NCI-H748 (cell line): ENCODE results near the gene ANKRD11.
A peak's percentile ranks its signal among the peaks of the same experiment; 100 is the strongest.
"Not testable (repeated sequence)": the region's sequence is repeated elsewhere in the genome, so short reads cannot be mapped to it uniquely, and the experiment has no call there.

Experiments
- DNase-seq: peaks from one replicate; lab custom pipeline; 2025; ENCODE audit not compliant: unreplicated experiment; lab: John Stamatoyannopoulos, UW

The ANKRD11 gene

DNA sequence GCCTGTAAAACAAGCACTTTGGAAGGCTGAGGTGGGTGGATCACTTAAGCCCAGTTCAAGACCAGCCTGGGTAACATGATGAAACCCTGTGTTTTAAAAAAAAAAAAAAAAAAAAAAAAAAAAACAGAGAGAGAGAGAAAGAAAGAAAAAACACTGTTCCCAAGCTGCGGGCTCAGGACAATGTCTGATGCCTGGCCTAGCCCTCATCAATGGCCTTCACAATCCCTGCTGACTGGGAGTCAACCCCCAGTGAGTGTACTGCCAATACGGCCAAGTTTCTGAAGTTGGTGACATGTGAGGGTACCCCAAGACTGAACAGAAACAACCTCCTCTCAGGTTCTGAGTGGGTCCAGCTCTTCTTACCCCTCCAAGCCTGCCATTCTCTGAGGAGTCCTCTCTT lies 156.3 kb downstream of the ANKRD11 start:
- DNase-seq: no peak

DNA sequence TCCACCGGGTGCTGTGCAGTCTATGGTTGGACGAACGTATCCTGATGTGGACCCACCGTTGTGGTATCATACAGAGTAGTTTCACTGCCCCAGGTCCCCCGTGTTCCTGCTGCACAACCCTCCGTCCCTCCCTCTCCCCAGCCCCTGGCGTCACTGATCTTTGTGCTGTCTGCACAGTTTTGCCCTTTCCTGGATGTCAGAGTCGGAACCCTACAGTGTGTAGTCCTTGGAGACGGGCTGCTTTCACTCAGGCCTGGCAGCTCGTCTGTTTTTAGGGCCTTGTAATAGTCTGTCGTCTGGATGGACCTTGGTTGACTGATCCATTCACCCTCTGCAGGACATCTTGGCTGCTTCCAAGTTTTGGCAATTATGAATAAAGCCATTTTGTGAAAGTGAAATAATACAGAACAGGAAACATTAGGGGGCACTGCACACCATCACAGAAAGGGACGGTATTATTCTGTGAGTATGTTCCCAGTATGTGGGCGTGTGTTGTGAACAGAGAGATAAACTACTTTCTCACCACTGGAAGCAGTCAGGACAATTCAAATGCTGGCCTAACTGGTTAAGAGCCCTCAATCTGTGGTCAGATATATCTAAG lies 156.9 kb downstream of the ANKRD11 start:
- DNase-seq: peak; percentile 16

DNA sequence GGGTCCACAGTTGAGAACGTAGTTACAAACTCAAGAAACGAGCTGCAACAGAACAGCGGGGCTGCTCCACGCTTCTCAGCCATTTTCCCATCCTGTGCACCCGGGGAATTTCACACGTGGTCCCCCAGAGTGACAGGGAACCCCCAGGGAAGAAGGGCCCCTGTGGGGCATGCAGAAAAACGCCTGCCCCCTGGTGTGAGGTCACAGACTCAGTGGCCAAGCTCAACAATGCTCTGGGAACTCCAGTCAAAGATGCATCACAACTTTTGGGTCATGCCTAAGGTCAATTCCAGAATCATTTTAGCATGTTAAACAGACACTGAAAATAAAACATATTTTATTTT lies 157.5 kb downstream of the ANKRD11 start:
- DNase-seq: no peak

DNA sequence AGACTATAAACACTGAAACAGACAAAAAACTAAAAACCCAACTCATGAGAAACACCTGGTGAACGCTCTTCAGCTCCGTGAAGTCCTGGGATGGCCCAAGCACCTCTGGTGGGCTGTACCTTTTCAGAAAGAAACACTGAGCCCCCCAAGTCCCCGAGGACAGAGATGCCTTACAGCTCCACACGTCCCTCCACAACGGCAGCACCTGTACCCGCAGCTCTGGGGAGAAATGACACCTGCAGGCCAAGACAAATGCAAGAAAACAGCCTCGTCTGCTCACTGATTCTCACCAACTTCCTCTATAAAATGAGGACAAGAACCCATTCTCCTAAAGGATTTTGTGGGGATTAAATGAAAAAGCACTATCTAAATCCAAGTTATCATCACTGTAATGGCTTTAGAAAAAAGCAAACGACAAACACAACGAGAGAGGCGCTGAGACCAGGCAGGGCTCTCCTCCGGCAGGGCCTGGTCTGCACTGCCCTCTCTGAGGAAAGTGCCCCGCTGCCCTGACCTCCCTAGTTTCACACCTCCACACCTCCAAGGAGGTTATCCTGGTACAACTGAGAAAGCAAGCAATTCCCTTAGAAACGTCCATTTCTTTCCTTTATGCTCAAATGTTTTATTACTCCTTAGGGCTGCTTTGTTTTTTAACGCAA lies 158.0 kb downstream of the ANKRD11 start:
- DNase-seq: no peak

DNA sequence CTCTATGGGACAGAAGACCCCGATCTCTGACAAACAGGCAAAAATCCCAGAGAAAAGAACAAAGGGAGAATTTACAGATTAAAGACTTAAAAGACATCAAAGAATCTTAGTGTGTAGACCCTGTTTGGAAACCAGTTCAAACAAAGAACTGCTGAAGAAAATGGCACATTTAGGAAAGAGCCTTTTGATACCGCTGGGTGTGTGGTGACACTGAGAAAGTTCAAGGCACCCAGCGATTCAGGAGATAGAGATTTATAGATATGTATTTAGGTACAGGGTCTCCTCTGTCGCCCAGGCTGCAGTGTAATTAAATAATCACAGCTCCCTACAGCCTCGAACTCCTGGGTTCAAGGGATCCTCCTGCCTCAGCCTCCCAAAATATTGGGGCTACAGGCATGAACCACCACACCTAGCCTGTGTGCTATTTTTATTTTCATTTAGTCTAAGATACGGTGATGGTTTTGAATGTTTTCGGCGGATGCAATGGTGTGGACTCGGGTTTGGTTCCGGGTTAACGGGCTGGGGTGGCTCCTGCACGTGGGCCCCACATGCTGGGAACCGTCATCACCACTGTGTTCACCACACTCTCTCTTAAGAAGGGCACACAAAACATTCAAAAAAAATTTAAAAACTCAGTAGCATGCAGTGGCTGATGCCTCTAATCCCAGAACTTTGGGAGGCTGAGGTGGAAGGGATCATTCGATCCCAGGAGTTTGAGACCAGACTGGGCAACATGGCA lies 158.8 kb downstream of the ANKRD11 start:
- no peak for DNase-seq

DNA sequence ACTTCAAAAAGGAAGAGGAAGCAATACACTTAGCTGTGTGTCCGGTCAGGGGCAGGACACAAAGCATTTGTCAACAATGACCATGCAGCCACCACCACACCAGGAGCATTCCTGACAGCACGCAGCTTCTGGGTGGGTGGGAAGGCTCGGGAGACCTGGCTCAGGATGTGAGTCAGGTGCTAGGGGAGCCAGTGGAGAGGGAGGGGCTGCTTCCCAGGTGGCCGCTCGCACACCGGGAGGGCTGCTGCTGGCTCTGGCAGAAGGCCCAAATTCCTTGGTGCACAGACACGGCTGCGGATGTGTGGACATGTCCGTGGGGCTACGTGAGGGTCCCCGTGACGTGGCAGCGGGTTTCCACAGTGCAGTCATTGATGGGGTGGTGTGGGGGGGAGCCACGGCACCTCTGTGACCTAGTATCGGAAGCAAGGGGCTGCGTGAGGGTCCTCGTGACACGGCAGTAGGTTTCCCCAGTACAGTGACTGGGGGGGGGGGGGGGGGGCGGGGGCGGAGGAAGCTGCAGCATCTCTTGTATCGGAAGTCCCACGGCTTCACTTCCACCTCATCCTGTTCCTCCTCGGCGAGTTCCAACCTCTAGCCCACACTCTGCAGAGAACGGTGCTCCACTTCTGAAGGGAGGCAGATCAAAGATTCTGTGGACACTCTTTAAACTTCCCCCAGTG lies 160.0 kb downstream of the ANKRD11 start:
- no peak for DNase-seq

DNA sequence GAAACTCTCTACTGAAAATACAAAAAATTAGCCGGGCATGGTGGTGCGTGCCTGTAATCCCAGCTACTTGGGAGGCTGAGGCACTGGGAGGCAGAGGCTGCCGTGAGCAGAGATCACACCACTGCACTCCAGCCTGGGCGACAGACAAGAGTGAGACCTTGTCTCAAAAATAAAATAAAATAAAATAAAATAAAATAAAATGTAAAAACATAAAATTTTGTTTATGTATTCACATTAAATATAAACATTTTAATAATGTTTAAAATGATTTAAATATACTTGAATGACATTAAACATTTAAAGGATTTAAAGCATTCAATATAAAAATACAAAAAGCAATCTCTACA lies 160.6 kb downstream of the ANKRD11 start:
- not testable (repeated sequence) for DNase-seq

DNA sequence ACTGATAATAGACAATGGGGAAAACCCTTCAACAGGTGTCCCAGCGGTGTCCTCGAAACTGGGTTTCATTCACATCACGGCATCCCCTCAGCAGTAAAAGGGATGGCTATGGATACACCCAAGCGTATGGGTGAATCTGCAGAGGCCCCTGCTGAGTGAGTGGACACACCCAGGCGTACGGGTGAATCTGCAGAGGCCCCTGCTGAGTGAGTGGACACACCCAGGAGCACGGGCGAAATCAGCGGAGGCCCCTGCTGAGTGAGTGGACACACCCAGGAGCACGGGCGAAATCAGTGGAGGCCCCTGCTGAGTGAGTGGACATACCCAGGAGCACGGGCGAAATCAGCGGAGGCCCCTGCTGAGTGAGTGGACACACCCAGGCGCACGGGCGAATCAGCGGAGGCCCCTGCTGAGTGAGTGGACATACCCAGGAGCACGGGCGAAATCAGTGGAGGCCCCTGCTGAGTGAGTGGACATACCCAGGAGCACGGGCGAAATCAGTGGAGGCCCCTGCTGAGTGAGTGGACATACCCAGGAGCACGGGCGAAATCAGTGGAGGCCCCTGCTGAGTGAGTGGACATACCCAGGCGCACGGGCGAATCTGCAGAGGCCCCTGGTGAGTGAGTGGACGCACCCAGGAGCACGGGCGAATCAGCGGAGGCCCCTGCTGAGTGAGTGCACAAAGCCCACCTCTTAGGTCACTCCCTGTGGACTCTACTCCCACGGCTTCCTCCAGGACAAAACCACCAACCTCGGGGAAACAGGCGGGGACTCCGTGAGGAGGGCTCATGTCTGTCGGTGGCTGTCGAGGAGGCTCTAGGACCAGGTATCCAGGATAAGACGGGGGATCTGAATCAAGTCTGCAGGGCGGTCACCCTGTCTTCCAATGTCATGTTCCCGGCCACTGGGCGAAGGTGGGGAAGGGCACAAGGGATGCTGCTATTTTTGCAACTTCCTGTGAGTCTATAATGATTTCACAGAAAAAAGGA lies 161.7 kb downstream of the ANKRD11 start:
- DNase-seq: not testable (repeated sequence)

DNA sequence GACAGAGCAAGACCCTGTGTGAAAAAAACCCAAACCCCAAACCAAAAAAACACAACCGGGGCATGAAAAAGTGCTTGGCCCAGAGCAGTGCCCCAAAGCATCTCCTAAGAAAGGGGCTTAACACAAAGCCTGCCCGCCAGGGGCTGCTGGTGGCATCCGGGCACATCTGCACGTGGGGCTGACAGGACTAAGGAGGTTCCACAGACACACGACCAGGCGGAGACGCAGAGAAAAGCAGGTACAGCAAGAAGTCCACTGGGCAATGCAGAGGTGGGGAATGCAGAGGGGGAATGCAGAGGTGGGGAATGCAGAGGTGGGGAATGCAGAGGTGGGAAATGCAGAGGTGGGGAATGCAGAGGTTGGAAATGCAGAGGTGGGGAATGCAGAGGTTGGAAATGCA lies 163.6 kb downstream of the ANKRD11 start:
- no peak for DNase-seq

DNA sequence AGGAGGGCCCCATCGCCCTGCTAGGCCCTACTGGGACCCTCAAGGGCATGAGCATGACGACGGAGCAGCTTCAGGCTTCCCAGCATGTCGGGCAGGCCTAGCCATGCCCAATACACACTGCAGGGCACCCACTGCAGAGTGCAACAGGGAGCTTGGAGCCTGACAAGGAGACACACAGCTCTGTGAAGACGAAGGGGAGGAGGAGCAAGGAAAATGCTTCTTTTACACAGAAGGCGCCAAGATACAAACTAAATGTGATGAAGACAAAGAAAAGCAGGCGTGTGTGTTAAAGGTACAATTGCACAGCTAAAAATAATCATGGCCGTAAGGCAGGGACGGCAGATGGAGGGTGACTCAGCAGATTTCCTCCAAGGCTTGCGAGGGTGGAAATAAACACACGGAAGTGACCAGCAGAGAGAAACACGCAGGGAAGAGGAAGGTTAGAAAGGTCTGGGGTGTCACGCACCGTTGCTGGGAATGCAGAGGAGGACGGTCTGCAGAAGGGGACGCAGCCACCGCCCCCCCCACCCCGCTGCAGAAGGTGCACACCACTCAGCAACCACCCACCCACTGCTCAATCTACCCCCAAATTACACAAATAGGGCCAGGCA lies 164.4 kb downstream of the ANKRD11 start:
- DNase-seq: no peak

DNA sequence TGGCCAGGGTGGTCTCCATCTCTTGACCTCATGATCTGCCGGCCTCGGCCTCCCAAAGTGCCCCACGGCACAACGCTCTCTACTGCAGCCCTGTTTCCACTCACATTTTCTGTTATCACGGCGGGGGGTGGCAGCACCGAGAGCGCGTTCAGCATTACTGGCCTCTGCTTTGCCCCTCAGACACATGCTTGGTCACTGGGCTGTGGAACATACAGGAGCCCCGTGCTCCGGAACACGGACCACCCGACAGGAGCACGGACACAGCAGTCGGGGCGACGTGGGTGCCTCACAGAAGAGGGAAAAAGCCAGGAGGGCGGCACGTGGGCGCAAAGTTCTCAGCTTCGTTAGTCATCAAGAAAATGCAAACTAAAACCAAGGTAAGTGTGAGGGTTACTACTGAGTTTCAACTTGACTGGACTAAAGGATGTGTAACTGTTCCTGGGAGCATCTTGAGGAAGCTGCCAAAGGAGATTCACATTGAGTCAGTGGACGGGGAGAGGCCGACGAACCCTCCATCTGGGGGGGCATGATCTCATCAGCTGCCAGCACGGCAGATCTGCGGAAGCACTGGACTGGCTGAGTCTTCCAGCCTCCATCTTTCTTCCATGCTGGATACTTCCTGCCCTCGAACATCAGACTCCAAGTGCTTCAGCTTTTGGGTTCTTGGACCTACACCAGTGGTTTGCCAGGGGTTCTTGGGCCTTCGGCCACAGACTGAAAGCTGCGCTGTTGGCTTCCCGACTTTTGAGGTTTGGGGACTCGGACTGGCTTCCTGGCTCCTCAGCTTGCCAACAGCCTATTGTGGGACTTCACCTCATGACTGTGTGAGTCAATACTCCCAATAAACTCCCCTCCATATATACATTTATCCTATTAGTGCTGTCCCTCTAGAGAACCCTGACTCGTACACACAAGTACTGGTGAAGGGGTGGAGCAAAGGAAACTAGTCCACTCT lies 166.0 kb downstream of the ANKRD11 start:
- DNase-seq: no peak

DNA sequence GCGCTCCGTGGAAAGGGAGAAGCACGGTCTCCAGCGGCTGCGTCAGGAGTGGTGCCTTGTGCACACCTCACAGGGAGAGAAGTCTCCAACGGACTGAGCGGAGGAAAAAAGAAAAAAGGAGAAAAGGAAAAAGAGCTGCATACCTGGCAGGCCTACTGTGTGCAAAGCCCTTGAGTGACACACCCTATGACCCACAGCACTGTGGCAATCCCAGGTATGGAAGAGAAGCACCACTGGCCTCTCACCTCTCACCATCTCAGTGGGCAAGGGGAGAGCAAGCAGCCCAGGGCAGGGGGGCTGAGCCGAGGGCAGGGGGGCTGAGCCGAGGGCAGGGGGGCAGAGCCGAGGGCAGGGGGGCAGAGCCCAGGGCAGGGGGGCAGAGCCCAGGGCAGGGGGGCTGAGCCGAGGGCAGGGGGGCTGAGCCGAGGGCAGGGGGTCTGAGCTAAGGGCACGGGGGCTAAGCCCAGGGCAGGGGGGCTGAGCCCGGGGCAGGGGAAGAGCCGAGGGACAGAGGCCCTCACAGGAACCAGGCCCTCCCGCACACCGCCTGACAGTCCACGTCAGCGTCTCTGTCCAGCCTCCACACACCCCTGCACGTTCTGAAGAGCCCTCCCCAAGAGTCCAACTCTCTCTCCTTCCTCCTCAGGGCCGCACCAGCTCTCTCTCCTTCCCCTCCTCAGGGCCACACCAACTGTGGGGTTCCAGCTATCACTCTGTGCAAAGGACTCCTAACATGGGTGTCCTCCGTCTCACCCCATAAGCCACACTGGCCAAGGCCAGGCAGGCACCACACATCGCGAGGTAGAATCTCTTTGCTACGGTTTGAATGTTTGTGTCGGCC lies 167.0 kb downstream of the ANKRD11 start:
- no peak for DNase-seq

DNA sequence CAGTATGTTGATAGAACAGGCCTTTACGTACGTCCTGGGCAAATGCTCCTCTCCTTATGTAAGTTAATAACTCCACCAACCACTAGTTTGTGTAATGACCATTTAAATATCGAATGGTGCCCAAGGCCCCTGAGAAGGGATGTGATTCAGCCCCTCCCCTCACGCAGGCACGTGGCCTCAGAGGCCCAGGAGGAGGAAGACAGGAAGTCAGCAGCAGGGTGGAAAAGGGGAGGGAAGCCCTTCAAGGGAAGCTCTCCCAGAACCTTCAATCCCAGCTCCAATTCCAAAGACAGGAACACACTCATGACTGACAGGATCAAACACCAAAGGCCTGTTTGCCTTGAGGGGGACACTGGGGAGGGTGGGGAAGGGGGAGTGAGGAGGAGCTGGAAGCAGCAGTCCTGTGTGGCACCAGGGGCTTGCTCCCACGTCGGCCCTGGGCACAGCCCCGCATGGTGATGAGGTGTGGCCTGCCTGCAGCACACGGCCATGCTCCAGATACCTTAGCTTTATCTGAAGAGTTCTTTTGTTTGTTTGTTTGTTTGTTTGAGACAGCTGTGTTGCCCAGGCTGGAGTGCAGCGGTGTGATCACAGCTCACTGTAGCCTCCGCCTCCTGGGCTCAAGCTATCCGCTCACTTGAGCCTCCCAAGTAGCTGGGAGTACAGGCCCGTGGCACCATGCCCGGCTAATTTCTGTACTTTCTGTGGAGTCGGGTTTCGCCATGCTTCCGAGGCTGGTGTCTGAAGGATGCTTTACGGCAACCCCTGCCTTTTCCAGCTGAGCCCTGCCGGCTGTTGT lies 167.8 kb downstream of the ANKRD11 start:
- peak; percentile 23 for DNase-seq

DNA sequence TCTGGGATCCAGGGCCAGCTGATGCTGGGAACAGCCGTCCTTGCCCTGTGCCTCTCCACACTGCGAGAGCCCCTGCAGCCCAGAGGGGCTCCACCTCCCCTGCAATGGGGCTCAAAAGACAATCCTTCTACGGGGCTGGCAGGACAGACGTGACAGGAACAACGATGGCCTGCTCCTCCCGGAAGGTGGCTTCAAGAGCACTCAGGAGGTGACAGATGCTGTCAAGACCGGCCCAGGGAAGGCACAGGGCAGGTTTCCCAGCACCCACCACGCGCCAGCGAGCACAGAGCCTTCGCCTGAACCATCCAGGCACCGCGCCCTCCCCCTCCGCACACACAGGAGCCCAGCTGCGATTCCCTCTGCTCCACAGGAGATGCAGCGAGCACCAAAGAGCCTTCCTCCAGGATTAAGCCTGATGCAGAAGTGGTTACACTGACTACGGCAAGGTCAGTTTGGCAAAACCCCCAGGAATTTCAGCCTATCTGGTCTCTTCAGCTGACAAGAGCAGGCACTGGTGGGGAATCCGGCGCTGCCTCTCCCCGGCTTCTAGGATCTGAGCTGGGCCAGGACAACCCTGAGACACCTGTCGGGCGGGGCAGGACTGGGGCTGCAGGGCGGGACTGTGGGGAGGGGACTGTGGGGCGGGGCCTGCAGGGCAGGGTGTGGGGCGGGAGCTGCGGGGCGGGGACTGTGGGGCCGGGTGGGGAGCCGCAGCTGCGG lies 169.4 kb downstream of the ANKRD11 start:
- peak; percentile 45 for DNase-seq

DNA sequence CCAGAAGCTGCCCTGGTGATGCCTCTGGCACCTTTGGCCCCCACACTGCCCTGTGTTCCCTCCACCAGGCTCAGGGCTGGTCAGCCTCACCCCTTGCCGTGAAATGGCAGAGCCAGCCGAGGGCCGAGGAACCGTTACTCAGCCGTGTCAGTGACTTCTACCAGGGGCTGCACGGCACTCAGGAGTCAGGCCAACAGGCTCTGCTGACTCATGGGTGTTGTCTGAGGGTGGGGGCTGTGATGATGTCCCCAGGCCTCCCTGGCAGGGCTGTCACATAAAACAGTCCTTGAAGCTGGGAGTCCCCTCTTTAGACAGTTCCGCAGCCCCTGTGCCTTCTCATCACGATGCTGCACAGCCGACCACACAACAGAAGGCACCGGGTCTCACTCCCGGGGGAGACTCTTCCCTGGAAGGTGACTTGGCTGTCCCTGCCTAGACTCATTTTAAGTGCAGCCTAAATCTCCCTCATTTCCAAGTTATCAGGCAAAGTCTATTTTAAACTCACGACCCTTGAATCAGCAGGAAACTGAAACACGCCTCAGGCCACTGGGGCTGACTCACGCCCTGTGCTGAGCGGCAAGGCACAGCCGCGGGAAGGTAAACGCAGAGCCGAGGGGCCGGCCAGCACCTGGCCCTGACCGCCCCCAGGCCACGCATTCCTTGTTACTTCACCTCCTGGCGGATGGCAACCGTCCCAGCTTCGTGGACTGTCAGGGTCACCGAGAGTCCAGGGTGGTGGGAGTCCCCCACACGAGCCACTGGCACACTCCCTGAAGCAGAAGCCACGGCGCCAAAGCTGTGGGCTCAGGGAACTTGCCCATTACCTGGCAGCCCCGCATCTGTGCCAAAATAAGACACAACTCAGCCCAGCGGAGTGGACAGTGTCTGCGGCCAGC lies 170.2 kb downstream of the ANKRD11 start:
- DNase-seq: no peak

DNA sequence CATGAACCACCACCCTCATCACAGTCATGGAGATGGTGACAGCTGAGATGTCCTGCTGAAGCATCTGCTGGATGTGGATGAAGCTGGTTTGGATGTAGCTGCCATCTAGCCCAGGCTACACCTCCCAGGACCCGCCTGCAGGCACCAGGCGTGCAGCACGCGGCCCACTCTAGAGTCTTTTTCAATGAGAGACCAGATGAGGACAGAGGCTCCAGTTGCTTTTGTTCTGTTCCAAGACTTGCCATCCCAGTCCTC lies 170.8 kb downstream of the ANKRD11 start:
- DNase-seq: no peak
